Measurements from ENCODE around the gene DNAJC22. TPM values are rescaled to one million over a fixed set of nuclear protein-coding genes. Genes with fewer than 3 reads are reported as not detected.

Gene DNAJC22
- total and polyA plus RNA-seq, 2 of the 13 experiments (the other 11 are each of a cell fraction or from before 2014, with no cell fraction given), result 25.2 to 31.7 TPM

- TF ChIP-seq ZFP36L1 (CRISPR knock-in tag; IDR thresholded peaks at IDR 0.05), result no peak
- no peak for TF ChIP-seq ZNF891 (CRISPR knock-in tag; IDR thresholded peaks at IDR 0.05)
- TF ChIP-seq HIC2 (CRISPR knock-in tag; IDR thresholded peaks at IDR 0.05; ENCODE audit: low read depth), result no peak
- no peak for TF ChIP-seq ZNF776 (CRISPR knock-in tag; IDR thresholded peaks at IDR 0.05)
- 0 out of 2 replicates have a peak, but pooled peaks have one; percentile 43 for TF ChIP-seq PHF20 (CRISPR knock-in tag; IDR thresholded peaks at IDR 0.05)
- 0 out of 2 replicates have a peak, but pooled peaks have one; percentile 23 for TF ChIP-seq TFDP2 (CRISPR knock-in tag; IDR thresholded peaks at IDR 0.05)
- no peak for TF ChIP-seq HDAC1 (CRISPR knock-in tag; IDR thresholded peaks at IDR 0.05)
- TF ChIP-seq STAG1 (CRISPR knock-in tag; IDR thresholded peaks at IDR 0.05), result peak; percentile 4; the same call in 1 of the 2 replicates
- TF ChIP-seq KDM5B (CRISPR knock-in tag; IDR thresholded peaks at IDR 0.05; ENCODE audit: borderline replicate concordance), result no peak
- no peak; the same call in 1 of the 2 replicates for TF ChIP-seq ZNF782 (CRISPR knock-in tag; IDR thresholded peaks at IDR 0.05; ENCODE audit: borderline replicate concordance)
- no peak for TF ChIP-seq KAT2B (IDR thresholded peaks at IDR 0.05; ENCODE audit: borderline replicate concordance, low read depth, low read length)
- no peak for TF ChIP-seq ATF6 (CRISPR knock-in tag; conservative IDR thresholded peaks at IDR 0.05)
- no peak for TF ChIP-seq MBNL3 (CRISPR knock-in tag; conservative IDR thresholded peaks at IDR 0.05)
- TF ChIP-seq ZNF710 (CRISPR knock-in tag; IDR thresholded peaks at IDR 0.05; ENCODE audit: borderline replicate concordance), result no peak
- TF ChIP-seq PCBP1 (IDR thresholded peaks at IDR 0.05; ENCODE audit: borderline replicate concordance, low read depth, low read length), result no peak
- TF ChIP-seq MTA1 (CRISPR knock-in tag; IDR thresholded peaks at IDR 0.05; ENCODE audit: borderline replicate concordance), result no peak
- no peak for TF ChIP-seq GPN1 (CRISPR knock-in tag; IDR thresholded peaks at IDR 0.05; ENCODE audit: borderline replicate concordance)
- no peak for TF ChIP-seq POGZ (CRISPR knock-in tag; IDR thresholded peaks at IDR 0.05)
- TF ChIP-seq ZNF180 (CRISPR knock-in tag; IDR thresholded peaks at IDR 0.05; ENCODE audit: borderline replicate concordance, low read depth), result no peak
- TF ChIP-seq ZNF335 (CRISPR knock-in tag; IDR thresholded peaks at IDR 0.05), result no peak
- TF ChIP-seq ZNF468 (CRISPR knock-in tag; IDR thresholded peaks at IDR 0.05), result no peak
- TF ChIP-seq ZNF34 (CRISPR knock-in tag; IDR thresholded peaks at IDR 0.05; ENCODE audit: borderline replicate concordance), result no peak
- TF ChIP-seq ELK4 (CRISPR knock-in tag; IDR thresholded peaks at IDR 0.05; ENCODE audit: borderline replicate concordance), result no peak
These were observed 19.5 kb downstream of the DNAJC22 start (continued) for GRCh38 chr12:49366096-49366651.
